CD4-positive, alpha-beta T cell treated with Interleukin-4 for 1 hour (primary cell): ENCODE results near the gene NME3.
A peak's percentile ranks its signal among the peaks of the same experiment; 100 is the strongest.
"Not testable (repeated sequence)": the region's sequence is repeated elsewhere in the genome, so short reads cannot be mapped to it uniquely, and the experiment has no call there.

Experiments used
- DNase-seq, 2 donors: peaks; one replicate each; pipeline ENCODE4 v3.0.0-alpha.2; 2020 to 2022

Gene NME3

GRCh38 chr16:1745900-1746692 lies 25.2 kb downstream of the NME3 start:
- no peak for DNase-seq

GRCh38 chr16:1745181-1745899 lies 26.0 kb downstream of the NME3 start:
- DNase-seq = no peak

GRCh38 chr16:1744338-1744840 lies 27.0 kb downstream of the NME3 start:
- DNase-seq = no peak

- DNase-seq = no peak
These were observed 27.7 kb downstream of the NME3 start for GRCh38 chr16:1743376-1744337.

- DNase-seq = no peak
These were observed 29.7 kb downstream of the NME3 start for GRCh38 chr16:1741553-1742165.

- no peak for DNase-seq
These were observed 30.4 kb downstream of the NME3 start for GRCh38 chr16:1740781-1741490.

- no peak for DNase-seq
These were observed 31.1 kb downstream of the NME3 start for GRCh38 chr16:1740234-1740633.

- DNase-seq = no peak
These were observed 36.5 kb downstream of the NME3 start for GRCh38 chr16:1734816-1735215.

GRCh38 chr16:1734123-1734522 lies 37.2 kb downstream of the NME3 start:
- DNase-seq = no peak

GRCh38 chr16:1732551-1732987 lies 38.8 kb downstream of the NME3 start:
- not testable (repeated sequence) for DNase-seq

- no peak for DNase-seq
These were observed 39.3 kb downstream of the NME3 start for GRCh38 chr16:1732071-1732470.

- no peak for DNase-seq
These were observed 39.7 kb downstream of the NME3 start for GRCh38 chr16:1731603-1732002.

- no peak for DNase-seq
These were observed 40.3 kb downstream of the NME3 start for GRCh38 chr16:1731073-1731472.

- DNase-seq = no peak
These were observed 41.9 kb downstream of the NME3 start for GRCh38 chr16:1729445-1729844.

GRCh38 chr16:1729026-1729425 lies 42.3 kb downstream of the NME3 start:
- no peak for DNase-seq

GRCh38 chr16:1727651-1728624 lies 43.4 kb downstream of the NME3 start:
- DNase-seq = no peak

- DNase-seq = no peak
These were observed 44.5 kb downstream of the NME3 start for GRCh38 chr16:1726661-1727502.

- no peak for DNase-seq
These were observed 46.9 kb downstream of the NME3 start for GRCh38 chr16:1724491-1724890.

- DNase-seq = peak; percentile 38 to 61
These were observed 47.7 kb downstream of the NME3 start for GRCh38 chr16:1723450-1724147.
